AG04450 (cell line): ENCODE results near the gene GRAMD1A. TPM values are rescaled to one million over a fixed set of nuclear protein-coding genes. Genes with fewer than 3 reads are reported as not detected.
A peak's percentile ranks its signal among the peaks of the same experiment; 100 is the strongest.

Source experiments
- CTCF ChIA-PET: fragments of 300-600, 350-600 bp; formaldehyde crosslinking; extraction: SDS; loops from one replicate; lab custom pipeline; 2022; ENCODE audit warnings: antibody characterized with exemption, inconsistent platforms; lab: Charles Lee
- POLR2A ChIA-PET: fragments of 350-600 bp; formaldehyde crosslinking; extraction: SDS; loops from one replicate; lab custom pipeline; 2021; ENCODE audit warnings: antibody characterized with exemption, inconsistent platforms; lab: Yijun Ruan, JAX
- DNase-seq: peaks from one replicate; pipeline ENCODE4 v3.0.0-alpha.2; 2011; ENCODE audit warnings: low read depth, low spot score
- H3K27ac ChIP-seq: one replicate; pipeline ENCODE4 v1.5.1; 2012; ENCODE audit warnings: low read depth, low read length, control low read depth
- H3K27me3 ChIP-seq: one replicate; pipeline ENCODE4 v1.6.0; 2012; ENCODE audit warnings: low read length; ENCODE audit not compliant: control insufficient read depth, insufficient read depth
- H3K4me3 ChIP-seq: 2 replicates; pipeline ENCODE4 v1.5.1; 2011; ENCODE audit warnings: mild to moderate bottlenecking, low read depth, low read length, control low read depth
- H3K9me3 ChIP-seq: 2 replicates; pipeline ENCODE4 v1.5.1; 2012; ENCODE audit warnings: low read length; ENCODE audit not compliant: control insufficient read depth, insufficient read depth
- CTCF ChIP-seq: IDR thresholded peaks from 2 replicates; pipeline ENCODE4 v1.5.1; 2011; ENCODE audit warnings: low read depth, low read length, control low read depth, inconsistent platforms
- polyA plus RNA-seq: library from polyadenylated mRNA; depleted of rRNA; stranded (reverse); fragments of >200 nt; gene quantifications from 2 replicates; pipeline ENCODE4 v1.2.3, GENCODE V29; 2011

GRAMD1A gene
- polyA plus RNA-seq, 1 experiment, result 53.2 TPM

- ChIA-PET POLR2A (interaction anchor here (0.6 to 0.7 kb wide), 2 partner anchors 12 to 162 kb away, joined by 3 to 5 read pairs; no protein-coding TSS in a partner anchor), CTCF (interaction anchor here (2.1 to 2.6 kb wide), 4 partner anchors 15 to 92 kb away, joined by 10 to 31 read pairs (median 20); partner anchors contain the start of gene LGI4)
- Histone ChIP-seq H3K27ac (no peak overlapping the region), H3K9me3 (no peaks in the 10 kb centered on the region), H3K4me3 (no peak overlapping the region), H3K27me3 (peaks cover 4% of the 10 kb centered on the region)
- no peak for DNase-seq
- TF ChIP-seq CTCF, result no peak
These were observed 43.0 kb downstream of the GRAMD1A start for GRCh38 chr19:35042954-35043604.

GRCh38 chr19:35043906-35044305 lies 43.8 kb downstream of the GRAMD1A start:
- Histone ChIP-seq H3K27ac (no peak overlapping the region), H3K27me3 (peaks cover 4% of the 10 kb centered on the region), H3K4me3 (no peak overlapping the region), H3K9me3 (no peaks in the 10 kb centered on the region)
- no peak for DNase-seq
- ChIA-PET POLR2A (interaction anchor here (0.7 kb wide), 1 partner anchor 11 kb away, joined by 3 read pairs; no protein-coding TSS in a partner anchor), CTCF (interaction anchor here (0.8 to 2.6 kb wide), 30 partner anchors 9 to 451 kb away, joined by 3 to 31 read pairs (median 5); partner anchors contain the start of genes FXYD5, FXYD7 and LGI4)
- TF ChIP-seq CTCF, result no peak

- CTCF ChIA-PET, result interaction anchor here (0.7 to 2.6 kb wide), 31 partner anchors 9 to 450 kb away, joined by 3 to 31 read pairs (median 5); partner anchors contain the start of genes FXYD5, FXYD7 and LGI4
- H3K27me3 ChIP-seq, result peaks cover 7% of the 10 kb centered on the region
- H3K9me3 ChIP-seq, result no peaks in the 10 kb centered on the region
- H3K4me3 ChIP-seq, result no peak overlapping the region
- DNase-seq, result no peak
- no peak overlapping the region for H3K27ac ChIP-seq
- POLR2A ChIA-PET, result interaction anchor here (0.6 kb wide), 1 partner anchor 219 kb away, joined by 4 read pairs; no protein-coding TSS in a partner anchor
- TF ChIP-seq CTCF, result peak; percentile 94
These were observed 44.4 kb downstream of the GRAMD1A start for GRCh38 chr19:35044317-35045117.

- ChIA-PET POLR2A (no interaction called here), CTCF (interaction anchor here (0.6 to 2.6 kb wide), 10 partner anchors 8 to 108 kb away, joined by 3 to 17 read pairs (median 4); partner anchors contain the start of genes FXYD5 and LGI4)
- no peak for DNase-seq
- H3K27me3 ChIP-seq, result peaks cover 7% of the 10 kb centered on the region
- no peak overlapping the region for H3K4me3 ChIP-seq
- H3K9me3 ChIP-seq, result no peaks in the 10 kb centered on the region
- TF ChIP-seq CTCF, result peak; percentile 53
- H3K27ac ChIP-seq, result no peak overlapping the region
These were observed 45.7 kb downstream of the GRAMD1A start for GRCh38 chr19:35045667-35046300.
